Measurements from ENCODE around the gene FAIM2.

DNA sequence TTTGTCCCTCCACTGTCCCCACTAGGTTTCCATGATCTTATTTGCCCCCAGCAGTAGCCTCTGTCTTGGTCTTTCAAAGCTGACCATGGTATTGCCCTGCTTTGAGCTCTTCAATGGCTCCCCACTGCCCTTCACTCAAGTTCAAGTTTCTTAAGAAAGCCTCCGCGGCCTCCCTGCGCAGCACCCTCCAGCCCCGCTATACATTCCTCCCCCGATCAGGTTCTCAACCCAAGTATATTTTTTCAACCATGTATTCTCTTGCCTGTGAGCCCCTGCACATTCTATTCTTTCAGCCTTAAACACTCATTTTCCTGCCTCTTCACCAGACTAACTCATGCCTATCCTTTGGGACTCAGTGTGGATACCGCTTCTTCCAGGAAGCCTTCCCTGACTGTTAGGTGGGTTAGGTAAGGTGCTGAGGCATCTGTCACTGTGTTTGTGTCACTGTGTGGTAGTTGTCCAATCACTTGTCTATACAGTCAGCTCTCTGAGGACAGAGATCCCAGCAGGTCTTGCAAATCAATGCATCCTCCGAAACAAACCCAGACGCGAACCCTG lies 4.3 kb downstream of the FAIM2 start:
- TF ChIP-seq, protein P1, sequence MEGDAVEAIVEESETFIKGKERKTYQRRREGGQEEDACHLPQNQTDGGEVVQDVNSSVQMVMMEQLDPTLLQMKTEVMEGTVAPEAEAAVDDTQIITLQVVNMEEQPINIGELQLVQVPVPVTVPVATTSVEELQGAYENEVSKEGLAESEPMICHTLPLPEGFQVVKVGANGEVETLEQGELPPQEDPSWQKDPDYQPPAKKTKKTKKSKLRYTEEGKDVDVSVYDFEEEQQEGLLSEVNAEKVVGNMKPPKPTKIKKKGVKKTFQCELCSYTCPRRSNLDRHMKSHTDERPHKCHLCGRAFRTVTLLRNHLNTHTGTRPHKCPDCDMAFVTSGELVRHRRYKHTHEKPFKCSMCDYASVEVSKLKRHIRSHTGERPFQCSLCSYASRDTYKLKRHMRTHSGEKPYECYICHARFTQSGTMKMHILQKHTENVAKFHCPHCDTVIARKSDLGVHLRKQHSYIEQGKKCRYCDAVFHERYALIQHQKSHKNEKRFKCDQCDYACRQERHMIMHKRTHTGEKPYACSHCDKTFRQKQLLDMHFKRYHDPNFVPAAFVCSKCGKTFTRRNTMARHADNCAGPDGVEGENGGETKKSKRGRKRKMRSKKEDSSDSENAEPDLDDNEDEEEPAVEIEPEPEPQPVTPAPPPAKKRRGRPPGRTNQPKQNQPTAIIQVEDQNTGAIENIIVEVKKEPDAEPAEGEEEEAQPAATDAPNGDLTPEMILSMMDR (IDR thresholded peaks at IDR 0.05; ENCODE audit: poor library complexity, severe bottlenecking), result no peak
- TF ChIP-seq SMC3 (conservative IDR thresholded peaks at IDR 0.05; ENCODE audit: poor library complexity) (no peak), RAD21 (conservative IDR thresholded peaks at IDR 0.05) (no peak), EP300 (conservative IDR thresholded peaks at IDR 0.05; ENCODE audit: poor library complexity, severe bottlenecking) (no peak), EZH2 (IDR thresholded peaks at IDR 0.05; ENCODE audit: borderline replicate concordance, insufficient read depth, low read length, poor library complexity, severe bottlenecking) (no peak), TAF1 (IDR thresholded peaks at IDR 0.05; ENCODE audit: low read depth) (no peak)

Measured in neural cell (in vitro differentiated cells).